Lung (tissue), 12 donors: Measurements from ENCODE around the gene PRICKLE2. TPM values are rescaled to one million over a fixed set of nuclear protein-coding genes. Genes with fewer than 3 reads are reported as not detected.
A peak's percentile ranks its signal among the peaks of the same experiment; 100 is the strongest.

ENCODE experiments used
- ATAC-seq: fragments of 200-7000 bp; cut with Tn5 transposase; one replicate; pipeline ENCODE4 v1.9.1; 2020; ENCODE audit warnings: moderate number of reproducible peaks; ENCODE audit not compliant: insufficient read depth, low FRiP score
- DNase-seq, 3 donors: peaks; one replicate each; pipeline ENCODE4 v3.0.0-alpha.2; 2013 to 2017
- H3K27ac ChIP-seq, 2 donors: one replicate each; pipeline ENCODE4 v1.5.1; 2013; ENCODE audit warnings: mild to moderate bottlenecking in 2 of 2, moderate library complexity in 2 of 2, control low read depth in 1 of 2, inconsistent platforms in 1 of 2, low read depth in 1 of 2, low read length in 1 of 2
- H3K27me3 ChIP-seq, 3 donors: one replicate each; pipeline ENCODE4 v1.5.1; 2013; ENCODE audit warnings: low read length in 2 of 3; ENCODE audit not compliant: control insufficient read depth in 3 of 3, insufficient read depth in 3 of 3
- H3K36me3 ChIP-seq, 4 donors: one replicate each; pipeline ENCODE4 v1.5.1; 2013; ENCODE audit warnings: low read length in 4 of 4, mild to moderate bottlenecking in 1 of 4, moderate library complexity in 1 of 4; ENCODE audit not compliant: control insufficient read depth in 4 of 4, insufficient read depth in 4 of 4
- H3K4me1 ChIP-seq, 5 donors: one replicate each; pipeline ENCODE4 v1.5.1; 2013; ENCODE audit warnings: low read length in 5 of 5, mild to moderate bottlenecking in 2 of 5, moderate library complexity in 1 of 5; ENCODE audit not compliant: control insufficient read depth in 5 of 5, insufficient read depth in 5 of 5
- H3K4me3 ChIP-seq: one replicate; pipeline ENCODE4 v1.5.1; 2013; ENCODE audit warnings: mild to moderate bottlenecking, control low read depth, moderate library complexity
- H3K9ac ChIP-seq, 2 donors: one replicate each; pipeline ENCODE4 v1.5.1; 2013; ENCODE audit warnings: low read length in 2 of 2, control low read depth in 1 of 2; ENCODE audit not compliant: insufficient read depth in 1 of 2
- H3K9me3 ChIP-seq, 4 donors: one replicate each; pipeline ENCODE4 v1.5.1; 2013; ENCODE audit warnings: low read length in 3 of 4, mild to moderate bottlenecking in 1 of 4, moderate library complexity in 1 of 4; ENCODE audit not compliant: control insufficient read depth in 4 of 4, insufficient read depth in 3 of 4
- CTCF ChIP-seq: IDR thresholded peaks from 2 replicates; pipeline ENCODE4 v1.5.1; 2012; ENCODE audit warnings: mild to moderate bottlenecking; ENCODE audit errors: control extremely low read depth, extremely low read depth
- WGBS, 2 donors: extraction: QIAGEN DNeasy Blood & Tissue Kit; methylation state at CpG; one replicate each; pipeline ENCODE4 v1.1.7; 2013; 5-methylcytosine and 5-hydroxymethylcytosine counted together
- polyA plus RNA-seq, 2 donors: library from polyadenylated mRNA; stranded (reverse); fragments of 200-250 nt; gene quantifications; one replicate each; pipeline ENCODE4 v1.2.1, GENCODE V29; 2013
- total RNA-seq, 2 donors: library from RNA; depleted of rRNA in 1 of 2; stranded (reverse); fragments of >200 nt in 1 of 2; gene quantifications; one replicate each; pipeline ENCODE4 v1.2.1, GENCODE V29; 2014 to 2021
- donor health status: control.
- donor health status: control.
- donor health status: Bipolar disorder and iron deficiency.
- donor health status: healthy.
- donor health status: DM: yes; HTN: yes; CAD: no.

Gene PRICKLE2
- total and polyA plus RNA-seq, 4 donors, result 4.0 to 88.0 (median 19.9) TPM

- DNase-seq (peak in 1 of 3 donors; percentile 48), ATAC-seq (peak; percentile 22)
- Histone ChIP-seq H3K9ac (no peak overlapping the region), H3K27ac (no peak overlapping the region), H3K36me3 (peaks cover 0 to 66% (median 38%) of the 10 kb centered on the region in 4 donors), H3K9me3 (no peaks in the 10 kb centered on the region), H3K4me1 (peaks cover 0 to 13% (median 4%) of the 10 kb centered on the region in 5 donors), H3K4me3 (no peak overlapping the region), H3K27me3 (no peaks in the 10 kb centered on the region)
- no peak for TF ChIP-seq CTCF
- 70 to 79% methylated on average over 5 of the region's 5 CpGs for WGBS, 2 donors
Measured at GRCh38 chr3:64143409-64144130, 81.7 kb downstream of the PRICKLE2 start.

DNA sequence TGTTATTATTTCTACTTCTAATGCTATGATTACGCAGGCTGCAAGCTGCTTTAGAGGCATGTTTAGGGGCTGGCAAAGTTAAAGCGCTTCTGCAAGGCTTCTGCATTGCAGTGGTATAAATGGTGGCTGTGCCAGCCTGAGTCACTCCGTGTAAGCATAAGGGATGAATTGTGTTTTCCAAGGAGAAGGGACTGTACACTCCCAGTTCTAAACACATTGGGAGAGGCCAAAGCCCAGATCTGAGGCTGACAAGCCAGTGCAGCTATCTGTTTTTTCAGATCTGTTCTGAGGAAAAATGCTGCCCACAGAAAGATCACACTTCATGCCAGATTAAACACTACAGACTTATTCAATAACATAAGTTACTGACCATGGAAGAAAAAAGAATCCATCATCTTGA is 83.8 kb downstream of the PRICKLE2 start:
- ATAC-seq, result no peak
- Histone ChIP-seq H3K4me1 (peaks cover 0 to 13% (median 5%) of the 10 kb centered on the region in 5 donors), H3K9me3 (no peaks in the 10 kb centered on the region), H3K4me3 (no peak overlapping the region), H3K36me3 (peaks cover 0 to 62% (median 26%) of the 10 kb centered on the region in 4 donors), H3K27me3 (no peaks in the 10 kb centered on the region), H3K27ac (no peak overlapping the region), H3K9ac (no peak overlapping the region)
- 81 to 84% methylated on average over 3 of the region's 3 CpGs for WGBS, 2 donors
- DNase-seq, result no peak
- no peak for TF ChIP-seq CTCF

DNA sequence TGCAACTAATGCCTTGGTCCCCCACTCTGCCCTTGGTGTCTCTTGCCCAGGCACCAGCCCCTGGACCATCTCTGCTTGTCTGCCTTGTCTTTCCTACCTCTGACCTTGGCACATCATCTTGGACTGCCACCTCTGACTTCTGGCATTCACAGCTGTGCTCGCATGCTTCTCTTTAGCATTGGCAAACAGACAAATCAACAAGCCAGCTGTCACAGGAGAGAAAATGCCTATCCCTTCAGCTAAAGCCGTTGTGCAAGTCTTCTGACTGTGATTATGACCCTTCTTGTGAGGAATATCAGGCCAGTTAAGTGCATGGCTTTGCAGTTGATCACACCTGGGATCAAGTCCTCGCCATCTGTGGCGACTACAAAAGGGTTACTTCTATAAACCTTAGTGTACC is 84.6 kb downstream of the PRICKLE2 start:
- DNase-seq (peak in 1 of 3 donors; percentile 39), ATAC-seq (no peak)
- H3K9me3 ChIP-seq, result no peaks in the 10 kb centered on the region
- no peak overlapping the region for H3K27ac ChIP-seq
- TF ChIP-seq CTCF, result no peak
- 82 to 86% methylated on average over 4 of the region's 4 CpGs for whole genome bisulfite sequencing, 2 donors
- peaks cover 0 to 63% (median 24%) of the 10 kb centered on the region in 4 donors for H3K36me3 ChIP-seq
- no peak overlapping the region for H3K9ac ChIP-seq
- no peak overlapping the region for H3K4me3 ChIP-seq
- H3K27me3 ChIP-seq, result no peaks in the 10 kb centered on the region
- peaks cover under 1 to 13% (median 5%) of the 10 kb centered on the region in 5 donors for H3K4me1 ChIP-seq
